Sigmoid colon (tissue), 3 donors: ENCODE measurements around the gene BCL11B.

ENCODE experiments used
- CTCF ChIP-seq, 4 experiments: fragments of 450-650 bp in 3 of 4; fragments of 200-600 bp in 1 of 4; IDR thresholded peaks; one replicate each; pipeline ENCODE4 v1.5.1; 2016 to 2019; ENCODE audit warnings: antibody characterized with exemption in 4 of 4, mild to moderate bottlenecking in 3 of 4, moderate library complexity in 2 of 4
- POLR2A ChIP-seq, 2 donors: fragments of 450-650 bp; IDR thresholded peaks; one replicate each; pipeline ENCODE4 v1.6.1; 2016; ENCODE audit warnings: antibody characterized with exemption in 2 of 2, mild to moderate bottlenecking in 2 of 2, moderate library complexity in 2 of 2

- TF ChIP-seq CTCF (IDR thresholded peaks at IDR 0.05) (no peak), POLR2A (IDR thresholded peaks at IDR 0.05) (no peak)
These were observed 8.2 kb upstream of the BCL11B start for GRCh38 chr14:99280066-99280731.
